ENCODE data around the gene CTCFL. TPM values are rescaled to one million over a fixed set of nuclear protein-coding genes. Genes with fewer than 3 reads are reported as not detected.

Gene CTCFL
- total RNA-seq, 3 donors from 2014 or later (not counting 1 experiment from before 2014, with no cell fraction given) = not detected

DNA sequence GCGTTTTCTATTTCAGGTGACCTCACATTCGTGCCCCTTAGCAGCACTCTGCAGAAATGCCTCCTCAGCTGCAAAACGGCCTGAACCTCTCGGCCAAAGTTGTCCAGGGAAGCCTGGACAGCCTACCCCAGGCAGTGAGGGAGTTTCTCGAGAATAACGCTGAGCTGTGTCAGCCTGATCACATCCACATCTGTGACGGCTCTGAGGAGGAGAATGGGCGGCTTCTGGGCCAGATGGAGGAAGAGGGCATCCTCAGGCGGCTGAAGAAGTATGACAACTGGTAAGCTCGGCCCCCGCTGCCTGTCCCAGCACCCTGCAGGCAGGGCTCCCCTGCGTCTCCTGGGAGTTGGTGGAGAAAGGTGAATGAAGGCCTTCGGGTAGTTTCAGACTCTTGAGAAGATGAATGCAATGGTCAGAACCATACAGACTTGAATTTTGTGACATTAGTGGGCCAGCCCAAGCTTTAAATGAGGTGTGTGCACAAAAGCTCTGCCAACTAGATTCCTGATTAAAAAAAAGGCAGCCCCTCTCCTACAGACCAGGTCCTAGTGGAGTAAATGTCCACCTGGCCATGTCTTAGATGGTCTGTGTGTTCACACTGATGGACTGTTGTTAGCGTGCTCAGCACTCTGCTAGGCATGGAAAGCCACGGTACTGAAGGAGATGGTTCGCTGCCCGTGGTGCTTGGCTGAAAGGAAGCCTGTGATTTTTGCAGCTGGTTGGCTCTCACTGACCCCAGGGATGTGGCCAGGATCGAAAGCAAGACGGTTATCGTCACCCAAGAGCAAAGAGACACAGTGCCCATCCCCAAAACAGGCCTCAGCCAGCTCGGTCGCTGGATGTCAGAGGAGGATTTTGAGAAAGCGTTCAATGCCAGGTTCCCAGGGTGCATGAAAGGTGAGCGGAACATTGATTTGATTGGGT, 36.7 kb upstream of the CTCFL start:
- H3K27me3 Mint-ChIP-seq (ENCODE audit: low read depth in 2 of 2) = peaks cover 17 to 53% of the 10 kb centered on the region in 2 donors
- Histone ChIP-seq H3K4me1 (ENCODE audit: control insufficient read depth, insufficient read depth, low read length) (no peaks in the 10 kb centered on the region), H3K36me3 (ENCODE audit: control insufficient read depth, insufficient read depth, low read length) (no peaks in the 10 kb centered on the region), H3K9me3 (ENCODE audit: control insufficient read depth, insufficient read depth, low read length) (no peaks in the 10 kb centered on the region), H3K27me3 (ENCODE audit: control insufficient read depth, insufficient read depth, low read length) (no peaks in the 10 kb centered on the region), H3K4me3 (ENCODE audit: low read length) (no peak overlapping the region), H3K27ac (ENCODE audit: low read length) (no peak overlapping the region)
- H3K9me3 Mint-ChIP-seq = no peaks in the 10 kb centered on the region
- H3K4me3 Mint-ChIP-seq = no peak overlapping the region
- no peaks in the 10 kb centered on the region for H3K4me1 Mint-ChIP-seq
- H3K27ac Mint-ChIP-seq = no peak overlapping the region
- no peak for ATAC-seq
- intact Hi-C loops (cut with micrococcal nuclease) = no loop called here
- DNase-seq = no peak
- TF ChIP-seq, protein P1, sequence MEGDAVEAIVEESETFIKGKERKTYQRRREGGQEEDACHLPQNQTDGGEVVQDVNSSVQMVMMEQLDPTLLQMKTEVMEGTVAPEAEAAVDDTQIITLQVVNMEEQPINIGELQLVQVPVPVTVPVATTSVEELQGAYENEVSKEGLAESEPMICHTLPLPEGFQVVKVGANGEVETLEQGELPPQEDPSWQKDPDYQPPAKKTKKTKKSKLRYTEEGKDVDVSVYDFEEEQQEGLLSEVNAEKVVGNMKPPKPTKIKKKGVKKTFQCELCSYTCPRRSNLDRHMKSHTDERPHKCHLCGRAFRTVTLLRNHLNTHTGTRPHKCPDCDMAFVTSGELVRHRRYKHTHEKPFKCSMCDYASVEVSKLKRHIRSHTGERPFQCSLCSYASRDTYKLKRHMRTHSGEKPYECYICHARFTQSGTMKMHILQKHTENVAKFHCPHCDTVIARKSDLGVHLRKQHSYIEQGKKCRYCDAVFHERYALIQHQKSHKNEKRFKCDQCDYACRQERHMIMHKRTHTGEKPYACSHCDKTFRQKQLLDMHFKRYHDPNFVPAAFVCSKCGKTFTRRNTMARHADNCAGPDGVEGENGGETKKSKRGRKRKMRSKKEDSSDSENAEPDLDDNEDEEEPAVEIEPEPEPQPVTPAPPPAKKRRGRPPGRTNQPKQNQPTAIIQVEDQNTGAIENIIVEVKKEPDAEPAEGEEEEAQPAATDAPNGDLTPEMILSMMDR (IDR thresholded peaks at IDR 0.05) = no peak
- H3K36me3 Mint-ChIP-seq = no peaks in the 10 kb centered on the region
- WGBS (ENCODE audit: insufficient coverage) = 75% methylated on average over 23 of the region's 24 CpGs

DNA sequence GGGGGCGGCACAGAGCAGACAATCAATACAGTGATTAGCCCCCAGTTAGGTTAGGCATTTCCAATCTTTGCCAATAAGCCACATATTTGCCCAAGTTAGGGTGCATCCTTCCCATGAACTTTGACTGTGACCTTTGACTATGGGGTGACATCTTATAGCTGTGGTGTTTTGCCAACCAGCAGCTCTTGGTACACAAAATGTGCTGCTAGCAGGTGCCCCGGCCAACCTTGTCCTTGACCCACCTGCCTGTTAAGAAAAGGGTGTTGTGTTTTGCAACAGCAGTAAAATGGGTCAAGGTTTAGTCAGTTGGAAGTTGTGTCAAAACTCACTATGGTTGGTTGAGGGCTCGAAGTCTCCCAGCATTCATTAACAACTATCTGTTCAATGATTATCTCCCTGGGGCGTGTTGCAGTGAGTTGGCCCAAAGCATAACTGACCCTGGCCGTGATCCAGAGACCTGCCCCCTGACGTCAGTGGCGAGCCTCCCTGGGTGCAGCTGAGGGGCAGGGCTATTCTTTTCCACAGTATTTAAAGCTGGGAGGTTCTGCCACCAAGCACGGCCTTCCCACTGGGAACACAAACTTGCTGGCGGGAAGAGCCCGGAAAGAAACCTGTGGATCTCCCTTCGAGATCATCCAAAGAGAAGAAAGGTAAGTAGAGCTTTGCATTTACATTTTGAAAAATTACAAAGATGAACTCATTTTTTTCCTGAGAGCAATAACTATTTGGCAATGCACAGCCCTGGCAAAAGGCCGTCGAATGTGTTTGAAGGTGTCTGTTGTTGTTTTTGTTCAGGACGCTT, 35.8 kb upstream of the CTCFL start, which contains the start of gene PCK1:
Gene PCK1 (plus strand): TSS at position 557 of the 802 bp plus-strand sequence. CDS start 302 bp downstream, outside the sequence.
- H3K27me3 ChIP-seq (ENCODE audit: control insufficient read depth, insufficient read depth, low read length) = no peaks in the 10 kb centered on the region
- TF ChIP-seq, protein P1 (IDR thresholded peaks at IDR 0.05) = no peak
- H3K4me1 Mint-ChIP-seq = no peaks in the 10 kb centered on the region
- H3K27ac ChIP-seq (ENCODE audit: low read length) = no peak within 1 kb of the TSS
- peaks cover 14 to 53% of the 10 kb centered on the region in 2 donors for H3K27me3 Mint-ChIP-seq (ENCODE audit: low read depth in 2 of 2)
- H3K4me3 ChIP-seq (ENCODE audit: low read length) = no peak within 1 kb of the TSS
- no peaks in the 10 kb centered on the region for H3K9me3 ChIP-seq (ENCODE audit: control insufficient read depth, insufficient read depth, low read length)
- no peak for ATAC-seq
- no peaks in the 10 kb centered on the region for H3K9me3 Mint-ChIP-seq
- no peaks in the 10 kb centered on the region for H3K36me3 Mint-ChIP-seq
- H3K4me3 Mint-ChIP-seq = no peak within 1 kb of the TSS
- no peaks in the 10 kb centered on the region for H3K36me3 ChIP-seq (ENCODE audit: control insufficient read depth, insufficient read depth, low read length)
- H3K27ac Mint-ChIP-seq = no peak within 1 kb of the TSS
- no peaks in the 10 kb centered on the region for H3K4me1 ChIP-seq (ENCODE audit: control insufficient read depth, insufficient read depth, low read length)
- DNase-seq = no peak
- intact Hi-C loops (cut with micrococcal nuclease) = no loop called here
- WGBS (ENCODE audit: insufficient coverage) = 88% methylated on average over 14 of the region's 14 CpGs

DNA sequence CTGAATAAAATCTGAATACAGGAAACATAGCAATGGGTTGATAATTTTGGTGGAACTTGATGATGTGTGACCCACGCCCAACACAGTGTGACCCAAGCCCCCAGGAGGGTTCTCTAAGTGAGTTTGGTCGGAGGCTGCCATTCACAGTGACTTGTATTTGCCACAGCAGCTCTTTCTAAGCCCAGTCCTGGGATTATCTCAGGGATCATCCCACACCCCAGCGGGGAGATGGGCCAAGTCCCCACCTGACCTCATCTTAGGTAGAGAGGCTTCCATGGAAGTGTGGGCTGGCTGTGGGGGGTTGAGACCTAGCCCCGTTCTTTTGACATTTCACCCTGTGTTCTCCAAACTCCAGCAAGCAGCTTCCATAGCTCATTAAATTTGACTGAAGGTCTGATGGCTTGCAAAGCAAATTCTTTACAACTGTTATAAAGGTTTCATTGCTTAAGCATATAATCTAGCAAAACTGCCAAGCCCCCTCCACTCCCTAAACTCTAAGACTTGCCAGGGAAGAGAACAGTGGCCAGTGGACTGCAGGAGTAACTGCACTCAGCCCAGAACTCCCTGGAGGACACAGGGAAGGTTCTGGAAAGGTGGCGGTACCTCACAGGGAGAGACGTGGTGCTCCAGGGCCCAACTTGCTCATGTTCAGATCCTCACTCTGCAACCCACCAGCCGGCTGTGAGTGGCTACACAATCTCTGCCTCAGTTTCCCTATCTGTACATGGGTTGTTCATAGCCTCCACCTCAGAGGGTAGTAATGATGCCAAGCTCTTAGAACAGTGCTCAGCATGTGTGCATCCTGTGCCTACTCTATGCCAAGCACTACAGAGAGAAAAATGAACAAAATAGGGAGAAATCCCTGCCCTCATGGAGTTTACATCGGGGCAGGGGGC, 35.0 kb upstream of the CTCFL start:
- no peak for DNase-seq
- Histone ChIP-seq H3K9me3 (ENCODE audit: control insufficient read depth, insufficient read depth, low read length) (no peaks in the 10 kb centered on the region), H3K36me3 (ENCODE audit: control insufficient read depth, insufficient read depth, low read length) (no peaks in the 10 kb centered on the region), H3K27me3 (ENCODE audit: control insufficient read depth, insufficient read depth, low read length) (no peaks in the 10 kb centered on the region), H3K4me3 (ENCODE audit: low read length) (no peak overlapping the region), H3K4me1 (ENCODE audit: control insufficient read depth, insufficient read depth, low read length) (no peaks in the 10 kb centered on the region), H3K27ac (ENCODE audit: low read length) (no peak overlapping the region)
- Mint-ChIP-seq H3K4me3 (no peak overlapping the region), H3K9me3 (no peaks in the 10 kb centered on the region), H3K4me1 (no peaks in the 10 kb centered on the region), H3K36me3 (no peaks in the 10 kb centered on the region), H3K27me3 (ENCODE audit: low read depth in 2 of 2) (peaks cover 14 to 44% of the 10 kb centered on the region in 2 donors), H3K27ac (no peak overlapping the region)
- 83% methylated on average over 7 of the region's 8 CpGs for WGBS (ENCODE audit: insufficient coverage)
- intact Hi-C loops (cut with micrococcal nuclease) = no loop called here
- ATAC-seq = no peak
- TF ChIP-seq, protein P1 (IDR thresholded peaks at IDR 0.05) = no peak

Data from natural killer cell (primary cell).